ENCODE results near the gene NDUFV2.

Gene NDUFV2

DNA sequence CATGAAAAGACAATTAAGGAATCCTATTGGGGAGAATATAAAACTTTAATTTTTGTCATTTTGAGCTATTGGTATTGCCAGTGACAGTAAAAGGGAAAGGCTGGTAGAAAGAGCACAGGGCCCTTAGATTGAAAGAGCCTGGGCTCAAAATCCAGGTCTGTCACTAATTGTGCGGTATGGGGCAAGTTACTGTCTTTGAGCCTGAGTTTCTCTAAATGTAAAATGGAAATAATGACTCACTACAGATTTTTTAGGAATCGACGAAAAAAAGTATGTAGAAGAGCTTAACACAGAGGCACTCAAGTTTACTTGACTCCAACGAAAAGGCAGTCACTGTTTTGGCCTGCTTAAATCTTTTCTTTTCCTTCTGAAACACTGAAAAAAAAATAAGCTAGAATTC is 7.0 kb downstream of the NDUFV2 start:
- peak overlapping the region; percentile 45 for H3K27ac ChIP-seq (ENCODE audit: insufficient read depth, low read length, poor library complexity, severe bottlenecking)
- H3K4me3 ChIP-seq (ENCODE audit: insufficient read depth, low read depth, low read length, poor library complexity, severe bottlenecking): peak overlapping the region; percentile 7
- no peak for DNase-seq
- no peaks in the 10 kb centered on the region for H3K27me3 ChIP-seq (replicated peaks; ENCODE audit: control insufficient read depth, insufficient read depth, low read length, poor library complexity, severe bottlenecking)
- peaks cover 47% of the 10 kb centered on the region for H3K4me1 ChIP-seq (ENCODE audit: control insufficient read depth, insufficient read depth, low read length, poor library complexity, severe bottlenecking)
- H3K36me3 ChIP-seq (ENCODE audit: control insufficient read depth, insufficient read depth, low read length): no peaks in the 10 kb centered on the region
- H3K9me3 ChIP-seq (ENCODE audit: control insufficient read depth, low read length): no peaks in the 10 kb centered on the region

DNA sequence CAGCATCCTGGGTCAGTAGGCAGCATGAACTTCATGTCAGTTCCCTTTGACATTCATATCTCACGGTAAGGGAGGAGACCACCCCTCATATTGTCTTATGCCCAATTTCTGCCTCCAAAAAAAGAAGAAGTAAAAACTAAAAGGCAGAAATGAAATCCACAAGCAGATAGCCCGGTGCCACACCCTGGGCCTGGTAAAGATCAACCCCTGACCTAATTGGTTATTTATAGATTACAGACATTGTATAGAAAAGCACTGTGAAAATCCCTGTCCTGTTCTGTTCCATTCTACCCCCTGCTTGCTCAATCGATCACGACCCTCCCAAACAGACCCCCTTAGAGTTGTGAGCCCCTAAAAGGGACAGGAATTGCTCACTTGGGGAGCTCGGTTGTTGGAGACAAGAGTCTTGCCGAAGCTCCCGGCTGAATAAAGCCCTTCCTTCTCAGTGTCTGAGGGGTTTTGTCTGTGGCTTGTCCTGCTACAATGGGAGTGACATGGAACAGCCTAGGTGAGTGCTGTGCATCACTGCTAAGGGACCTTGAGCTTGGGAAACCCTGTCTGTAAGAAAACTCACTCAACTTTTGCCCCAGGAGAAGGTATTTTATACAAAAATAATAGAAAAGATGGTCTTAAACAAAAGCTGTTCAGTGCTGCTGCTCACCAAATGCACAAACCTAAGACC is 11.1 kb downstream of the NDUFV2 start:
- Histone ChIP-seq H3K9me3 (ENCODE audit: control insufficient read depth, low read length) (no peaks in the 10 kb centered on the region), H3K27ac (ENCODE audit: insufficient read depth, low read length, poor library complexity, severe bottlenecking) (peak overlapping the region; percentile 46), H3K36me3 (ENCODE audit: control insufficient read depth, insufficient read depth, low read length) (no peaks in the 10 kb centered on the region), H3K27me3 (replicated peaks; ENCODE audit: control insufficient read depth, insufficient read depth, low read length, poor library complexity, severe bottlenecking) (no peaks in the 10 kb centered on the region), H3K4me1 (ENCODE audit: control insufficient read depth, insufficient read depth, low read length, poor library complexity, severe bottlenecking) (peaks cover 56% of the 10 kb centered on the region), H3K4me3 (ENCODE audit: insufficient read depth, low read depth, low read length, poor library complexity, severe bottlenecking) (no peak overlapping the region)
- no peak for DNase-seq

DNA sequence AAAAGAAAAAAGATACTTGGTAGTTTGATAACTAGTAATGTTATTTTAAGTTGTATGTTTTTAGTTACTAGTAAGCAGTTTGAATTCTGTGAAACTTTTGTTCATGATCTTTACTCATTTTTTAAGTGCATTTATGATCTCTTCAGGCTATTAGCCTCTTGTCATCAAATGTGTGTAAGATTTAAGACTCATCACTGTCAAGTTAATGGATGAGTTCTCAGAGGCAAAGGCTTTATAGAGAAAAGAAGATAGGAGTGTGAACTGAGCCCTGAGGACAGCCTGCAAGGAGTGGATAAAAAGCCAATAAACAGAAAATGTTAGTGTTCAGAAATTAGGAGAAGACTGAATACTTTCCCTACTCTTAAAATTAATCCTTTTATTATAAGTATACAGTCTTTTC is 13.5 kb downstream of the NDUFV2 start:
- no peaks in the 10 kb centered on the region for H3K9me3 ChIP-seq (ENCODE audit: control insufficient read depth, low read length)
- no peaks in the 10 kb centered on the region for H3K27me3 ChIP-seq (replicated peaks; ENCODE audit: control insufficient read depth, insufficient read depth, low read length, poor library complexity, severe bottlenecking)
- peak overlapping the region; percentile 91 for H3K27ac ChIP-seq (ENCODE audit: insufficient read depth, low read length, poor library complexity, severe bottlenecking)
- H3K4me3 ChIP-seq (ENCODE audit: insufficient read depth, low read depth, low read length, poor library complexity, severe bottlenecking): no peak overlapping the region
- H3K36me3 ChIP-seq (ENCODE audit: control insufficient read depth, insufficient read depth, low read length): no peaks in the 10 kb centered on the region
- DNase-seq: no peak
- peaks cover 52% of the 10 kb centered on the region for H3K4me1 ChIP-seq (ENCODE audit: control insufficient read depth, insufficient read depth, low read length, poor library complexity, severe bottlenecking)

DNA sequence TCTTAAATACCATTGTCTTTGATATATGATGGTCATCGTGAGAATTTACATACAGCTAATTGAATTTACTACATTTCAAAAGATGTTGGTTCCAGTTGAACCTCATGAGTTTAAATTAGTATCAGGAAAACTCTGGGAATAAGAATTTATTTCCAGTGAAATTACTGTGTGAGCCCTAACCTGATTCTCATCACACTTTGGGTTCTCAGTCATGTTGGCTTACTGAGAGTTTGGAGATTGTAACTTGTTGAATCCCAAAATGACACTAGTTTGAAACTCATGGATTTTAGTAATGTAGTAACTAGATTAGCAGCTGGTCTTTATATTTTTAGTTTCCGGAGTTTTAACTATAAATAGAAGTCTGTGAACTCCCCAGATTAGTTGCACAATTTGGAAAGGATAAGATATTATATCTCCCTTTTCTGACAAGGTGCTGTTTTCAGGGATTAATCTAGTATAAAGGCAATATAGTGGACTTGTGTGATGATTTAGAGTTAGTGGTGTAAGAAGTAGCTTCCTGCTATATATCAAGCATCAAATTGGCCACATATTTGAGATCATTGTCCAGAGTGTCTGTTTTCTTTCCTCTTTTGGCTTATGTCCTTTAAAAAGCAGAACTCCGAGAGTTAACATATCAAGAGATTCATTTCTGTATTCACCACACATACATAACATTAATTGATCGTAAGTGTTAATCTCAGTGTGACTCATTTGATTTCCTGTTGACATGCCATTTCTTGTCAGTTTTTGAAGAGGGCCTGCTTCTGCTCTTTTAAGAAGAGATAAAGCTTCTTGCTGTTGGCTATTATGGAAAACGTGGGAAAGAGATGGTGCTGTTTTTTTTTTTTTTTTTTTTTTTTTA is 15.7 kb downstream of the NDUFV2 start:
- no peaks in the 10 kb centered on the region for H3K9me3 ChIP-seq (ENCODE audit: control insufficient read depth, low read length)
- peaks cover 55% of the 10 kb centered on the region for H3K4me1 ChIP-seq (ENCODE audit: control insufficient read depth, insufficient read depth, low read length, poor library complexity, severe bottlenecking)
- H3K4me3 ChIP-seq (ENCODE audit: insufficient read depth, low read depth, low read length, poor library complexity, severe bottlenecking): peak overlapping the region; percentile 35
- H3K27ac ChIP-seq (ENCODE audit: insufficient read depth, low read length, poor library complexity, severe bottlenecking): peak overlapping the region; percentile 91
- no peak for DNase-seq
- H3K27me3 ChIP-seq (replicated peaks; ENCODE audit: control insufficient read depth, insufficient read depth, low read length, poor library complexity, severe bottlenecking): no peaks in the 10 kb centered on the region
- H3K36me3 ChIP-seq (ENCODE audit: control insufficient read depth, insufficient read depth, low read length): peaks cover 8% of the 10 kb centered on the region

DNA sequence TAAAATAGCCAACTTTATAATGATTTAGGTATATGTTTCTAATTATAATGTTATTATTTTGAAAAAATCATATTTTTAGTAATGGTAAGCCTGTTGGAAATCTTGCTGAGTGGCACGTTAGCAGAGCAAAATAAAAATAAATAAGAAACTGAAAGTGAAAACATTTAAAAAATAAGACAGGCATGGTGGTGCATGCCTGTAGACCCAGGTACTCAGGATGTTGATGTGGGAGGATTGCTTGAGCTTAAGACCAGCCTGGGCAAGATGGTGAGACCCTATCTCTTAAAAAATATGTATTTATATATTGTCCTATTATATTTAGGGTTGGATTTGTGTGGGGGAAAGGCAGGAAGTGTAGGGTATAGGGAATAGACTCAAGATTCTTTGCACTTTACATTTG is 18.3 kb downstream of the NDUFV2 start:
- no peaks in the 10 kb centered on the region for H3K9me3 ChIP-seq (ENCODE audit: control insufficient read depth, low read length)
- H3K27ac ChIP-seq (ENCODE audit: insufficient read depth, low read length, poor library complexity, severe bottlenecking): peak overlapping the region; percentile 91
- H3K27me3 ChIP-seq (replicated peaks; ENCODE audit: control insufficient read depth, insufficient read depth, low read length, poor library complexity, severe bottlenecking): no peaks in the 10 kb centered on the region
- DNase-seq: no peak
- peaks cover 44% of the 10 kb centered on the region for H3K4me1 ChIP-seq (ENCODE audit: control insufficient read depth, insufficient read depth, low read length, poor library complexity, severe bottlenecking)
- peaks cover 17% of the 10 kb centered on the region for H3K36me3 ChIP-seq (ENCODE audit: control insufficient read depth, insufficient read depth, low read length)
- peak overlapping the region; percentile 19 for H3K4me3 ChIP-seq (ENCODE audit: insufficient read depth, low read depth, low read length, poor library complexity, severe bottlenecking)

DNA sequence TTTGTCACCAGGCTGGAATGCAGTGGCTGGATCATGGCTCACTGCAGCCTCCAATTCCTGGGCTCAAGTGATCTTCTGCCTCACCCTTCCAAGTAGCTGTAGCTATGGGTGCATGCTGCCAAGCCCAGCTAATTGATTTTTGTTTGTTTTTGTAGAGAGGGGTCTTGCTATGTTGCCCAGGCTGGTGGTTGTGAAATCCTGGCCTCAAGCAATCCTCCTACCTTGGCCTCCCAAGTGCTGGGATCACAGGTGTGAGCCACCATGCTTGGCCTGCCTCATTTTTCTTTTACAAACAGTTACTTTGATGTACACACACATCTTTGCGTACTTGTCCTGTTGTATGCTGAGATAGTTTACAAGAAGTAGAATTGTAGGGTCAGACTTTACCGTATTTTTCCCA is 21.0 kb downstream of the NDUFV2 start:
- Histone ChIP-seq H3K36me3 (ENCODE audit: control insufficient read depth, insufficient read depth, low read length) (peaks cover 30% of the 10 kb centered on the region), H3K27ac (ENCODE audit: insufficient read depth, low read length, poor library complexity, severe bottlenecking) (no peak overlapping the region), H3K4me3 (ENCODE audit: insufficient read depth, low read depth, low read length, poor library complexity, severe bottlenecking) (no peak overlapping the region), H3K9me3 (ENCODE audit: control insufficient read depth, low read length) (no peaks in the 10 kb centered on the region), H3K4me1 (ENCODE audit: control insufficient read depth, insufficient read depth, low read length, poor library complexity, severe bottlenecking) (peaks cover 27% of the 10 kb centered on the region), H3K27me3 (replicated peaks; ENCODE audit: control insufficient read depth, insufficient read depth, low read length, poor library complexity, severe bottlenecking) (no peaks in the 10 kb centered on the region)
- DNase-seq: no peak

DNA sequence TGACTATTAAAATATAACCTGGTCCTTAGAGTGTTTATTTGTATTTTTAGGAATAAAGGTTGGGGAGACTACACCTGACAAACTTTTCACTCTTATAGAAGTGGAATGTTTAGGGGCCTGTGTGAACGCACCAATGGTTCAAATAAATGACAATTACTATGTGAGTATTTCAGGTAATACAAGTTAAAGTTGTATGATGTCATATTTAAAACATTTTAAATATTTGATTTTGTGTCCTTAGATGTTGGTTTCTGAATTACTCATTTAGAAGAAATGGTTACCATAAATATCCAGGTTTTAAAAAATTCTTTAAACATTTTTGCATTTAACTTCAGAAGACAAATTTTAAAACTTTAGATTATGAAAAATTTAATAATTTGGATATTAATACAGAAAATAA is 22.3 kb downstream of the NDUFV2 start:
- H3K27me3 ChIP-seq (replicated peaks; ENCODE audit: control insufficient read depth, insufficient read depth, low read length, poor library complexity, severe bottlenecking): no peaks in the 10 kb centered on the region
- no peak for DNase-seq
- peaks cover 16% of the 10 kb centered on the region for H3K4me1 ChIP-seq (ENCODE audit: control insufficient read depth, insufficient read depth, low read length, poor library complexity, severe bottlenecking)
- no peak overlapping the region for H3K27ac ChIP-seq (ENCODE audit: insufficient read depth, low read length, poor library complexity, severe bottlenecking)
- H3K36me3 ChIP-seq (ENCODE audit: control insufficient read depth, insufficient read depth, low read length): peaks cover 43% of the 10 kb centered on the region
- no peaks in the 10 kb centered on the region for H3K9me3 ChIP-seq (ENCODE audit: control insufficient read depth, low read length)
- H3K4me3 ChIP-seq (ENCODE audit: insufficient read depth, low read depth, low read length, poor library complexity, severe bottlenecking): no peak overlapping the region

DNA sequence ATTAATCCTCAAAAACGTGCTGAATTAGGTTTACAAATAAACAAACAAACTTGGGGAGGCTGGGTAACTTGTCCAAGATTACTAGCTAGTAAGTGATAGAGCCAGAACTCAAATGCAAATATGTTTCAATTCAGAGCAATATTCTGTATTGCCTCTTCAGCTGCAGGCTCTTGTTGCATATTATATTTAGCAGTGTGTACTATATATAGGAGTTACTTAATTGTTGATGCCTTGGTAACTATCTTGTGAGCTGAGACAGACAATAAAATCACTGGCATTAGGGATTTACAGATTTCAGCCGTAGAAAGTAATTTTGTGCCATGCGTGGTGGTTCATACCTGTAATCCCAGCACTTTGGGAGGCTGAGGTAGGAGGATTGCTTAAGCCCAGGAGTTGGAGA is 23.8 kb downstream of the NDUFV2 start:
- peaks cover 5% of the 10 kb centered on the region for H3K4me1 ChIP-seq (ENCODE audit: control insufficient read depth, insufficient read depth, low read length, poor library complexity, severe bottlenecking)
- no peak overlapping the region for H3K27ac ChIP-seq (ENCODE audit: insufficient read depth, low read length, poor library complexity, severe bottlenecking)
- H3K27me3 ChIP-seq (replicated peaks; ENCODE audit: control insufficient read depth, insufficient read depth, low read length, poor library complexity, severe bottlenecking): no peaks in the 10 kb centered on the region
- no peak for DNase-seq
- peaks cover 56% of the 10 kb centered on the region for H3K36me3 ChIP-seq (ENCODE audit: control insufficient read depth, insufficient read depth, low read length)
- no peaks in the 10 kb centered on the region for H3K9me3 ChIP-seq (ENCODE audit: control insufficient read depth, low read length)
- H3K4me3 ChIP-seq (ENCODE audit: insufficient read depth, low read depth, low read length, poor library complexity, severe bottlenecking): no peak overlapping the region

DNA sequence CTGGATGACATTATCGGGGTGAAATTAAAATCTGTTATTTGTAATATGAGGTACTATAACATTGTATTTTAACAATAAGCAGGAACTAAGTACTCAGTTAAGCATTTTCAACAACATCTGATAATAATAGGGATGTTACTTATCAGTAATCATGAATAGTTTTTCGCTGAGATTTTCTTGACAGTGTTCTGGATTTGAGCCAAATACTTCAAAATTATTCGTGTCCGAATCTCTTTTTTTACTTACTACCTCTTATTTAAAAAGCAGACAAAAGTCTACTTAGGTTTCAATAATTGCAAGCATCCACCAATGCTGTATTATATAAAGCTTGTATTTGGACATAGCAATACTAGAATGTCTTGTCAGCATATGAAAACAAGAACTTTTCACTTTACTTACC is 27.7 kb downstream of the NDUFV2 start:
- H3K4me3 ChIP-seq (ENCODE audit: insufficient read depth, low read depth, low read length, poor library complexity, severe bottlenecking): no peak overlapping the region
- DNase-seq: no peak
- no peak overlapping the region for H3K27ac ChIP-seq (ENCODE audit: insufficient read depth, low read length, poor library complexity, severe bottlenecking)
- H3K36me3 ChIP-seq (ENCODE audit: control insufficient read depth, insufficient read depth, low read length): peaks cover 54% of the 10 kb centered on the region
- H3K27me3 ChIP-seq (replicated peaks; ENCODE audit: control insufficient read depth, insufficient read depth, low read length, poor library complexity, severe bottlenecking): no peaks in the 10 kb centered on the region
- peaks cover 6% of the 10 kb centered on the region for H3K4me1 ChIP-seq (ENCODE audit: control insufficient read depth, insufficient read depth, low read length, poor library complexity, severe bottlenecking)
- H3K9me3 ChIP-seq (ENCODE audit: control insufficient read depth, low read length): no peaks in the 10 kb centered on the region

DNA sequence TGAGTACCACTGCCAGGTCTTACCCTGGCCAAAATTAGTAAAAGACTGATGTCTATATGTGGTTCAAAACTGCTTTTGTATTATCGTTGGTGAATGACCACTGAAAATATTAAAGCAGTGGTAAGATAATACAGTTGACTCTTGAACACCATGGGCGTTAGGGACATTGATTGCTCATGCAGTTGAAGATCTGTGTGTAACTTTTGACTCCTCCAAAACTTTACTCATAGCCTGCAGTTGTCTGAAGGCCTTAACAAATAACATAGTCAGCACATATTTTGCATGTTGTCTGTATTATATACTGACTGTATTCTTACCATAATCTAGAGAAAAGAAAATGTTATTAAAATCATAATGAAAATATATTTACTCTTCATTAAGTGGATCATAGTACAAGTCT is 28.3 kb downstream of the NDUFV2 start:
- DNase-seq: no peak
- Histone ChIP-seq H3K27ac (ENCODE audit: insufficient read depth, low read length, poor library complexity, severe bottlenecking) (no peak overlapping the region), H3K36me3 (ENCODE audit: control insufficient read depth, insufficient read depth, low read length) (peaks cover 53% of the 10 kb centered on the region), H3K9me3 (ENCODE audit: control insufficient read depth, low read length) (no peaks in the 10 kb centered on the region), H3K4me1 (ENCODE audit: control insufficient read depth, insufficient read depth, low read length, poor library complexity, severe bottlenecking) (peaks cover 12% of the 10 kb centered on the region), H3K4me3 (ENCODE audit: insufficient read depth, low read depth, low read length, poor library complexity, severe bottlenecking) (no peak overlapping the region), H3K27me3 (replicated peaks; ENCODE audit: control insufficient read depth, insufficient read depth, low read length, poor library complexity, severe bottlenecking) (no peaks in the 10 kb centered on the region)

All from effector memory CD4-positive, alpha-beta T cell (primary cell).